AG09319 (cell line): Measurements from ENCODE around the gene KANK2.
A peak's percentile ranks its signal among the peaks of the same experiment; 100 is the strongest.
"Not testable (repeated sequence)": the region's sequence is repeated elsewhere in the genome, so short reads cannot be mapped to it uniquely, and the experiment has no call there.

Experiments used
- DNase-seq: peaks from one replicate; pipeline ENCODE4 v3.0.0-alpha.2; 2010; ENCODE audit warnings: low read depth; ENCODE audit errors: extremely low read depth
- CTCF ChIP-seq: IDR thresholded peaks from 2 replicates; pipeline ENCODE4 v1.5.1; 2011; ENCODE audit warnings: low read depth, mild to moderate bottlenecking, inconsistent platforms, low read length, moderate library complexity

Gene KANK2

GRCh38 chr19:11145536-11145924 lies 51.8 kb downstream of the KANK2 start:
- no peak for TF ChIP-seq CTCF

GRCh38 chr19:11142528-11143171 lies 54.7 kb downstream of the KANK2 start:
- DNase-seq: peak; percentile 90
- no peak for TF ChIP-seq CTCF

More at GRCh38 chr19:11145536-11145924, 51.8 kb downstream of the KANK2 start:
- DNase-seq: no peak

DNA sequence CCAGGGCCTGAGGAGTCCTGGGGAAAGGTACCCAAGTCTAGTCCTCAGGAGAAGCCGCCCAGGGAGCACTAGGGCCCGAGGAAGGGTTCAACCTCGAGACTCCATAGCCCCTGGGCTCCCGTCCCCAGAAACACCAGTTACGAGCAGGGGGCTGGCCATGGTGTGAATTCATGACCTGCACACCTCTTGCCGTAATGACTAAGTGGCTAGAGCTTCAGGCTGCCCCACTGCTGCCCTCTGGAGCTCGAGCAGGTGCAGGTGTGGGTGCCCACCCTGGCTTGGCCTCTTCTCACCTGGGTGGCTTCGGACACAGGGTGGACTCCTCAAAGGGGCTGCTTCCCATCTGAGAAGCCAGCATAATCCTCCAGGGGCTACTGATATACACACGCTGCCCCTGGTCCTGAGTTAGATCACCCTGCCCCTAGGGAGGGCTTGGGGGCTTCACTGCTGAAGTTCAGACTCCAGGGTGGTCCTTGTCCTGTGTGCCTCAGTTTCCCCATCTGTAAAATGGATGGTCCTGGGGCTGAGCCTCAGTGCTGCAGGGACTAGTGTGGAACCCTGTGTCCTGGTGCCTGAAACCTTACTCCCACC lies 55.3 kb downstream of the KANK2 start:
- DNase-seq: no peak
- TF ChIP-seq CTCF: no peak

DNA sequence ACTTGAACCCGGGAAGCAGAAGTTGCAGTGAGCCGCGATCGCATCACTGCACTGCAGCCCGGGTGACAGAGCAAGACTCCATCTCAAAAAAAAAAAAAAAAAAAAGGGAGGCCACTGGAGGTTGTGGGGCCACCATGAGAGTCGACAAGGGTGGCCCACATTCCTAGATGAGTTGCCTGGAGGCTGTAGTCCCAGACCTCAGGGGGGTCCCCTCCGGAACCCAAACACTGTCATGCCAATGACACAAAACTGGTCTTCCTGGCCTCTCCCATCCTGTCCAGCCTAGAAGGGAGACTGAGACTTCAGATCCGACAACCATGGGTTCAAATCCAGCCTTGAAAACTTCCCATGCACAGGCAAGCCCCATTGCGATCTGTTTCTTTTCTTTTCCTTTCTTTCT lies 56.4 kb downstream of the KANK2 start:
- DNase-seq: no peak
- no peak for TF ChIP-seq CTCF

GRCh38 chr19:11140023-11140538 lies 57.3 kb downstream of the KANK2 start:
- not testable (repeated sequence) for DNase-seq

- no peak for TF ChIP-seq CTCF
- no peak for DNase-seq
Measured at GRCh38 chr19:11138601-11139300, 58.6 kb downstream of the KANK2 start.

- peak; percentile 87 for DNase-seq
- TF ChIP-seq CTCF: peak; percentile 82
Measured at GRCh38 chr19:11137542-11138384, 59.6 kb downstream of the KANK2 start.
